ENCODE measurements around the gene CTBP2.

DNA sequence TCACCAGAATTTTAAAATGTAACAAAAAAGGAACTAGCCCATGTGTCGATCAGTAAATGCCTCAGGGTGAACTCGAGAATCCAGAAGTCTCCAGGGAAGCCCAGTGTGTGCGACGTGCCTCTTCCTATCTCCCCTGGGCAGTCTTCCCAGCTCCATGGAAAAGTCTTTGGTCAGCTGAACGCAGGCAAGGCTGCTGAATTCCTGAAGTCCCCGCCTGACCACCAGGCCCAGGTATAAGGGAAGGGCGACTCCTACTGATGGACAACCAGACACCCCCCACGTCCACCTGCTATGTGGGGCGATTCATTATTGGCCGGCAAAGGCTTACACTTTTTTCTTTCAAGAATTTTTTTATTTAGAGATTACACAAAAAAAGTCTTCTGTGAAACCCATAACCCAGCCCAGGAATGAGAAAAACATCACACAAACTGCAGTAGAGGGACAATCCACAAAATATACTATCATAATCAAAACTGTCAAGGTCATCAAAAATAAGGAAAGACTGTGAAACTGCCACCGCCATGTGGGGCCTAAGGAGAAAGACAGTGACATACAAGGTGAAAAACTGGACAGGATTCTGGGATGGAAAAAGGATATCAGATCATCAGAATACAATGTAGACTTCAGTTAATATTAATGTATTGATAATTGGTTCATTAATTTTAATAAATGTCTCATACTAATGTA, 93.5 kb downstream of the CTBP2 start:
- TF ChIP-seq, protein P1, sequence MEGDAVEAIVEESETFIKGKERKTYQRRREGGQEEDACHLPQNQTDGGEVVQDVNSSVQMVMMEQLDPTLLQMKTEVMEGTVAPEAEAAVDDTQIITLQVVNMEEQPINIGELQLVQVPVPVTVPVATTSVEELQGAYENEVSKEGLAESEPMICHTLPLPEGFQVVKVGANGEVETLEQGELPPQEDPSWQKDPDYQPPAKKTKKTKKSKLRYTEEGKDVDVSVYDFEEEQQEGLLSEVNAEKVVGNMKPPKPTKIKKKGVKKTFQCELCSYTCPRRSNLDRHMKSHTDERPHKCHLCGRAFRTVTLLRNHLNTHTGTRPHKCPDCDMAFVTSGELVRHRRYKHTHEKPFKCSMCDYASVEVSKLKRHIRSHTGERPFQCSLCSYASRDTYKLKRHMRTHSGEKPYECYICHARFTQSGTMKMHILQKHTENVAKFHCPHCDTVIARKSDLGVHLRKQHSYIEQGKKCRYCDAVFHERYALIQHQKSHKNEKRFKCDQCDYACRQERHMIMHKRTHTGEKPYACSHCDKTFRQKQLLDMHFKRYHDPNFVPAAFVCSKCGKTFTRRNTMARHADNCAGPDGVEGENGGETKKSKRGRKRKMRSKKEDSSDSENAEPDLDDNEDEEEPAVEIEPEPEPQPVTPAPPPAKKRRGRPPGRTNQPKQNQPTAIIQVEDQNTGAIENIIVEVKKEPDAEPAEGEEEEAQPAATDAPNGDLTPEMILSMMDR (IDR thresholded peaks at IDR 0.05) = no peak
- TF ChIP-seq POLR2A (IDR thresholded peaks at IDR 0.05) = no peak
